Vagina (tissue), 2 donors: ENCODE measurements around the gene MBD3. TPM values are rescaled to one million over a fixed set of nuclear protein-coding genes. Genes with fewer than 3 reads are reported as not detected.

Experiments
- DNase-seq, 2 donors: peaks; one replicate each; pipeline ENCODE4 v3.0.0-alpha.2; 2017; ENCODE audit errors: extremely low spot score in 2 of 2
- H3K27ac ChIP-seq: fragments of 200-600 bp; sonication (generic); one replicate; pipeline ENCODE4 v1.5.1; 2019
- H3K27me3 ChIP-seq: fragments of 200-600 bp; sonication (generic); one replicate; pipeline ENCODE4 v1.5.1; 2019
- H3K36me3 ChIP-seq, 2 donors: fragments of 200-600 bp; sonication (generic); one replicate each; pipeline ENCODE4 v1.5.1; 2017 to 2019
- H3K4me1 ChIP-seq: fragments of 200-600 bp; sonication (generic); one replicate; pipeline ENCODE4 v1.5.1; 2019
- H3K4me3 ChIP-seq, 2 donors: fragments of 200-600 bp; sonication (generic); 1 replicate in 1 of 2; 2 replicates in 1 of 2; pipeline ENCODE4 v1.5.1; 2016 to 2019
- H3K9me3 ChIP-seq: fragments of 200-600 bp; sonication (generic); one replicate; pipeline ENCODE4 v1.5.1; 2019
- POLR2A ChIP-seq, 2 donors: fragments of 450-650 bp; IDR thresholded peaks; one replicate each; pipeline ENCODE4 v1.6.1; 2017; ENCODE audit warnings: antibody characterized with exemption in 2 of 2, mild to moderate bottlenecking in 2 of 2, moderate library complexity in 2 of 2
- POLR2AphosphoS5 ChIP-seq, 2 donors: sonication (generic); formaldehyde crosslinking; IDR thresholded peaks; one replicate each; pipeline ENCODE4 v1.9.0; 2017; ENCODE audit warnings: antibody characterized with exemption in 2 of 2, mild to moderate bottlenecking in 2 of 2, low read depth in 1 of 2; ENCODE audit not compliant: insufficient read depth in 1 of 2
- intact Hi-C: fragments of 100-400 bp; cut with DNase I; formaldehyde crosslinking; loops from one replicate; pipeline ENCODE4 v1.15.1; 2023
- total RNA-seq: library from RNA; depleted of rRNA; stranded (reverse); fragments of >200 nt; gene quantifications from one replicate; pipeline ENCODE4 v1.2.3, GENCODE V29; 2016
- TF ChIP-seq, protein P1 (sequence below), 3 experiments: fragments of 450-650 bp in 2 of 3; fragments of 200-600 bp in 1 of 3; sonication (generic) in 1 of 3; IDR thresholded peaks; one replicate each; pipeline ENCODE4 v1.5.1; 2017 to 2019; ENCODE audit warnings: antibody characterized with exemption in 3 of 3, mild to moderate bottlenecking in 2 of 3, moderate library complexity in 2 of 3

MBD3 gene
- total RNA-seq, 1 donor from 2014 or later = 66.0 TPM

DNA sequence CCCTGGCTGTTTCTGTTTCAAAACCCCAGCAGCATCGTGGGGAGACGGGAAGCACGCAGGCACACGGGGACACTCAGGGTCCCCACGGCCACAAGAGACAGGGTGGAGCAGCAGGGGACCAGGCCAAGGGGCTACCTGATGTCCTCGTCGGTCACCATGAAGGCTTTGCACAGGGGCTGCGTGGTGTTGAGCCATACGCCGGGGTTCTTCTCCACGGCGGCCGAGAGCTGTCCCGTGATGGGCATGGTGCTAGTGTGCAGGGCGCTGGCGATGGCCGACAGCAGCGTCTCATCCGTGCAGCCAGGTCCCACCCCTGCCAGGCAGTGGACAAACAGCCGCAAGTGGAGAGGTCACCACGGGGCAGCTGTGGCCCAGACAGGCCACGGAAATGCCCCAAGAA is 11.7 kb downstream of the MBD3 start:
- TF ChIP-seq, protein P1, sequence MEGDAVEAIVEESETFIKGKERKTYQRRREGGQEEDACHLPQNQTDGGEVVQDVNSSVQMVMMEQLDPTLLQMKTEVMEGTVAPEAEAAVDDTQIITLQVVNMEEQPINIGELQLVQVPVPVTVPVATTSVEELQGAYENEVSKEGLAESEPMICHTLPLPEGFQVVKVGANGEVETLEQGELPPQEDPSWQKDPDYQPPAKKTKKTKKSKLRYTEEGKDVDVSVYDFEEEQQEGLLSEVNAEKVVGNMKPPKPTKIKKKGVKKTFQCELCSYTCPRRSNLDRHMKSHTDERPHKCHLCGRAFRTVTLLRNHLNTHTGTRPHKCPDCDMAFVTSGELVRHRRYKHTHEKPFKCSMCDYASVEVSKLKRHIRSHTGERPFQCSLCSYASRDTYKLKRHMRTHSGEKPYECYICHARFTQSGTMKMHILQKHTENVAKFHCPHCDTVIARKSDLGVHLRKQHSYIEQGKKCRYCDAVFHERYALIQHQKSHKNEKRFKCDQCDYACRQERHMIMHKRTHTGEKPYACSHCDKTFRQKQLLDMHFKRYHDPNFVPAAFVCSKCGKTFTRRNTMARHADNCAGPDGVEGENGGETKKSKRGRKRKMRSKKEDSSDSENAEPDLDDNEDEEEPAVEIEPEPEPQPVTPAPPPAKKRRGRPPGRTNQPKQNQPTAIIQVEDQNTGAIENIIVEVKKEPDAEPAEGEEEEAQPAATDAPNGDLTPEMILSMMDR (IDR thresholded peaks at IDR 0.05) = no peak
- TF ChIP-seq POLR2AphosphoS5 (IDR thresholded peaks at IDR 0.05; ENCODE audit: insufficient read depth in 1 of 2, low read depth in 1 of 2) (no peak), POLR2A (IDR thresholded peaks at IDR 0.05) (no peak)
- H3K36me3 ChIP-seq = peaks cover 0 to 77% of the 10 kb centered on the region in 2 donors

GRCh38 chr19:1580382-1580781 is 12.3 kb downstream of the MBD3 start:
- H3K36me3 ChIP-seq = peaks cover 0 to 77% of the 10 kb centered on the region in 2 donors
- intact Hi-C loops = no loop called here
- no peaks in the 10 kb centered on the region for H3K27me3 ChIP-seq
- H3K4me3 ChIP-seq = no peak overlapping the region
- no peak overlapping the region for H3K27ac ChIP-seq
- no peaks in the 10 kb centered on the region for H3K9me3 ChIP-seq
- TF ChIP-seq, protein P1 (IDR thresholded peaks at IDR 0.05) = no peak
- TF ChIP-seq POLR2A (IDR thresholded peaks at IDR 0.05) (no peak), POLR2AphosphoS5 (IDR thresholded peaks at IDR 0.05; ENCODE audit: insufficient read depth in 1 of 2, low read depth in 1 of 2) (no peak)
- no peaks in the 10 kb centered on the region for H3K4me1 ChIP-seq
- DNase-seq = no peak

More for the DNA sequence above, 11.7 kb downstream of the MBD3 start:
- no peaks in the 10 kb centered on the region for H3K4me1 ChIP-seq
- no peak overlapping the region for H3K4me3 ChIP-seq
- H3K9me3 ChIP-seq = no peaks in the 10 kb centered on the region
- intact Hi-C loops = no loop called here
- H3K27me3 ChIP-seq = no peaks in the 10 kb centered on the region
- H3K27ac ChIP-seq = no peak overlapping the region
- DNase-seq = no peak

- H3K4me1 ChIP-seq = no peaks in the 10 kb centered on the region
- H3K27ac ChIP-seq = no peak overlapping the region
- intact Hi-C loops = no loop called here
- TF ChIP-seq POLR2A (IDR thresholded peaks at IDR 0.05) = no peak
- TF ChIP-seq, protein P1 (IDR thresholded peaks at IDR 0.05) = no peak
- no peak for TF ChIP-seq POLR2AphosphoS5 (IDR thresholded peaks at IDR 0.05; ENCODE audit: insufficient read depth in 1 of 2, low read depth in 1 of 2)
- no peak for DNase-seq
- H3K4me3 ChIP-seq = no peak overlapping the region
- peaks cover 0 to 74% of the 10 kb centered on the region in 2 donors for H3K36me3 ChIP-seq
- no peaks in the 10 kb centered on the region for H3K9me3 ChIP-seq
- H3K27me3 ChIP-seq = no peaks in the 10 kb centered on the region
Measured at GRCh38 chr19:1579222-1579621, 13.4 kb downstream of the MBD3 start.

DNA sequence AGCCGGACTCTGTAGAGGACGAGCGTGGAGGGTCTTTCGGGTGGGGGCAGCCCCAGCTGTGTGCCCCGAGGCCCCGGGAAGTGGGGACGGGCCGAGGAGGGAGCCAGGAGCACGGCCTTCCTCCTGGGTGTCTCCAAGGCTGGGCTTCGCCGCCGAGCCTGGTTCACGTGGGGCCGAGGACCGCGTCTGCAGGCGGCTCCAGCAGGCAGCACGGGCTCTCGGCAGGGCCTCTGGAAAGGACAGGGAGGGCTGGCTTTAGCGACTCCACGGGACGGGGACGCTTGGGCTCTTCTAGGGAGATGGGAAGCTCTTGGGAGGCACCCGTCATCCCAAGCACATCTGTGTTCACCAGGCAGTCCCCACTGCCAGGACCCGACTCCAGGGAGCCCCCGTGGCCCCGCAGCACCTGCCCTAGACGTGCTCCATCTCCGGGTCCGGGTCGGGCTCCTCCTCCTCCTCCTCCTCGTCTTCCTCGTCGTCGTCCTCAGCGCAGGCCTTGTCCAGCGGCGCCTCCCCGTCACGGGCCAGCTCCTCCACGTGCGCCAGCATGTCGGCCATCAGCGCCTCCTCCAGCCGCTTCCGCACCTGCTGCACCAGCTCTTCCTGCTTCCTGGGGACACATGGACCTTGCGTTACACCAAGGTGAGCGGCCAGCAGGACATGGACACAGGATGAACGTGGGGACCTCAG is 14.6 kb downstream of the MBD3 start:
- H3K4me3 ChIP-seq = no peak overlapping the region
- DNase-seq = no peak
- intact Hi-C loops = no loop called here
- no peak overlapping the region for H3K27ac ChIP-seq
- H3K4me1 ChIP-seq = no peaks in the 10 kb centered on the region
- no peak for TF ChIP-seq POLR2A (IDR thresholded peaks at IDR 0.05)
- TF ChIP-seq POLR2AphosphoS5 (IDR thresholded peaks at IDR 0.05; ENCODE audit: insufficient read depth in 1 of 2, low read depth in 1 of 2) = no peak
- TF ChIP-seq, protein P1 (IDR thresholded peaks at IDR 0.05) = no peak
- peaks cover 0 to 64% of the 10 kb centered on the region in 2 donors for H3K36me3 ChIP-seq
- H3K27me3 ChIP-seq = no peaks in the 10 kb centered on the region
- no peaks in the 10 kb centered on the region for H3K9me3 ChIP-seq
